ENCODE measurements around the gene WBP2NL. TPM values are rescaled to one million over a fixed set of nuclear protein-coding genes. Genes with fewer than 3 reads are reported as not detected.

Gene WBP2NL
- total RNA-seq, 1 experiment from 2014 or later, result 0.22 TPM

DNA sequence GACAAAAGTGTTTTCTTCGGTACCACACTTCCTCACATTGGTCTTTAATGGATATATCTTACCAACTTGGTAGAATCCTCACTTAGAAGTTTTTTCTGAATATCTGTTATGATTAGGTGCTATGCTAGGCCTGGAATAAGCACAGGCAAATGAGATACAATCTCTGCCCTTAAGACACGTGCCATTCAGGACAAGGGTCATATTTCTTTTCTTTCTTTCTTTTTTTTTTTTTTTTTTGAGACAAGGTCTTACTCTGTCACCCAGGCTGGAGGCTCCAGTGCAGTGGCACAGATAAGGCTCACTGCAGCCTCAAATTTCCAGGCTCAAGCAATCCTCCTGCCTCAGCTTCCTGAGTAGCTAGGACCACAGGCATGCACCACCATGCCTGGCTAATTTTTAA, 23.0 kb downstream of the WBP2NL start:
- Histone ChIP-seq H4K20me1 (ENCODE audit: control insufficient read depth, insufficient read depth, insufficient read length) (no peaks in the 10 kb centered on the region), H3K9me3 (ENCODE audit: control insufficient read depth, low read depth, low read length) (no peaks in the 10 kb centered on the region), H3K14ac (ENCODE audit: insufficient read depth, low read length) (no peak overlapping the region), H4K8ac (replicated peaks; ENCODE audit: insufficient read length, low read depth, low read length) (no peak overlapping the region), H3K23ac (ENCODE audit: insufficient read length, low read depth, low read length) (no peak overlapping the region), H3T11ph (ENCODE audit: low read length) (no peak overlapping the region), H2BK120ac (ENCODE audit: low read depth, low read length, poor library complexity, severe bottlenecking) (no peak overlapping the region), H2BK12ac (ENCODE audit: insufficient read length, low read depth, low read length) (no peak overlapping the region), H2AK5ac (ENCODE audit: insufficient read length, low read length) (no peak overlapping the region), H3K27ac (ENCODE audit: insufficient read length, low read depth, low read length) (no peak overlapping the region), H2AFZ (ENCODE audit: low read length) (no peak overlapping the region), H3K56ac (ENCODE audit: insufficient read length, low read depth, low read length) (no peak overlapping the region), H3K79me2 (ENCODE audit: insufficient read depth, low read length) (no peaks in the 10 kb centered on the region), H3K18ac (ENCODE audit: insufficient read length, low read depth, low read length) (no peak overlapping the region), H3K4me1 (ENCODE audit: insufficient read depth, low read length) (no peaks in the 10 kb centered on the region), H3K27me3 (ENCODE audit: insufficient read depth, low read length) (no peaks in the 10 kb centered on the region), H3K4ac (ENCODE audit: low read depth, low read length) (no peak overlapping the region), H2BK20ac (ENCODE audit: low read depth, low read length, poor library complexity, severe bottlenecking) (no peak overlapping the region), H3K23me2 (ENCODE audit: insufficient read length, low read depth, low read length, poor library complexity, severe bottlenecking) (no peaks in the 10 kb centered on the region), H4K91ac (ENCODE audit: insufficient read length, low read depth, low read length) (no peak overlapping the region), H2BK15ac (ENCODE audit: low read depth, low read length) (no peak overlapping the region), H3K4me2 (ENCODE audit: insufficient read depth, insufficient read length, low read length) (no peak overlapping the region), H3K79me1 (ENCODE audit: insufficient read depth, low read depth, low read length, poor library complexity, severe bottlenecking) (no peaks in the 10 kb centered on the region), H3K9ac (ENCODE audit: extremely low read depth, insufficient read length, low read length) (no peak overlapping the region), H4K5ac (ENCODE audit: insufficient read length, low read depth, low read length) (no peak overlapping the region), H2BK5ac (ENCODE audit: insufficient read length, low read length) (no peak overlapping the region)
- no peak overlapping the region for H3K4me3 Mint-ChIP-seq
- no peaks in the 10 kb centered on the region for H3K9me3 Mint-ChIP-seq
- TF ChIP-seq, protein P1, sequence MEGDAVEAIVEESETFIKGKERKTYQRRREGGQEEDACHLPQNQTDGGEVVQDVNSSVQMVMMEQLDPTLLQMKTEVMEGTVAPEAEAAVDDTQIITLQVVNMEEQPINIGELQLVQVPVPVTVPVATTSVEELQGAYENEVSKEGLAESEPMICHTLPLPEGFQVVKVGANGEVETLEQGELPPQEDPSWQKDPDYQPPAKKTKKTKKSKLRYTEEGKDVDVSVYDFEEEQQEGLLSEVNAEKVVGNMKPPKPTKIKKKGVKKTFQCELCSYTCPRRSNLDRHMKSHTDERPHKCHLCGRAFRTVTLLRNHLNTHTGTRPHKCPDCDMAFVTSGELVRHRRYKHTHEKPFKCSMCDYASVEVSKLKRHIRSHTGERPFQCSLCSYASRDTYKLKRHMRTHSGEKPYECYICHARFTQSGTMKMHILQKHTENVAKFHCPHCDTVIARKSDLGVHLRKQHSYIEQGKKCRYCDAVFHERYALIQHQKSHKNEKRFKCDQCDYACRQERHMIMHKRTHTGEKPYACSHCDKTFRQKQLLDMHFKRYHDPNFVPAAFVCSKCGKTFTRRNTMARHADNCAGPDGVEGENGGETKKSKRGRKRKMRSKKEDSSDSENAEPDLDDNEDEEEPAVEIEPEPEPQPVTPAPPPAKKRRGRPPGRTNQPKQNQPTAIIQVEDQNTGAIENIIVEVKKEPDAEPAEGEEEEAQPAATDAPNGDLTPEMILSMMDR (conservative IDR thresholded peaks at IDR 0.05), result no peak
- H3K36me3 Mint-ChIP-seq (ENCODE audit: insufficient read depth in 1 of 3, low read depth in 3 of 3), result no peaks in the 10 kb centered on the region
- DNase-seq, result no peak
- no peak overlapping the region for H3K27ac Mint-ChIP-seq
- H3K27me3 Mint-ChIP-seq (ENCODE audit: low read depth), result peaks cover 31% of the 10 kb centered on the region
- WGBS (ENCODE audit: extremely low coverage, insufficient read length, low lambda C conversion rate), result no CpG with 5 or more reads among the region's 2 CpGs
- no peaks in the 10 kb centered on the region; a peak in 1 of 4 replicates for H3K4me1 Mint-ChIP-seq
